Cardiac fibroblast (primary cell): Measurements from ENCODE around the gene ANKRD40.

Source experiments
- DNase-seq, 2 donors: peaks; one replicate each; pipeline versions ENCODE4 v3.0.0 to v3.0.0-alpha.2; 2010; ENCODE audit warnings: low read depth in 2 of 2
- H3K4me3 ChIP-seq, 2 donors: replicated peaks in 1 of 2; 1 replicate in 1 of 2; 2 replicates in 1 of 2; pipeline ENCODE4 v1.5.1; 2011; ENCODE audit warnings: low read depth in 2 of 2, low read length in 2 of 2, mild to moderate bottlenecking in 2 of 2, moderate library complexity in 1 of 2
- CTCF ChIP-seq: IDR thresholded peaks from one replicate; pipeline ENCODE4 v1.5.1; 2011; ENCODE audit warnings: low read depth, mild to moderate bottlenecking, low read length, inconsistent platforms

ANKRD40 gene

DNA sequence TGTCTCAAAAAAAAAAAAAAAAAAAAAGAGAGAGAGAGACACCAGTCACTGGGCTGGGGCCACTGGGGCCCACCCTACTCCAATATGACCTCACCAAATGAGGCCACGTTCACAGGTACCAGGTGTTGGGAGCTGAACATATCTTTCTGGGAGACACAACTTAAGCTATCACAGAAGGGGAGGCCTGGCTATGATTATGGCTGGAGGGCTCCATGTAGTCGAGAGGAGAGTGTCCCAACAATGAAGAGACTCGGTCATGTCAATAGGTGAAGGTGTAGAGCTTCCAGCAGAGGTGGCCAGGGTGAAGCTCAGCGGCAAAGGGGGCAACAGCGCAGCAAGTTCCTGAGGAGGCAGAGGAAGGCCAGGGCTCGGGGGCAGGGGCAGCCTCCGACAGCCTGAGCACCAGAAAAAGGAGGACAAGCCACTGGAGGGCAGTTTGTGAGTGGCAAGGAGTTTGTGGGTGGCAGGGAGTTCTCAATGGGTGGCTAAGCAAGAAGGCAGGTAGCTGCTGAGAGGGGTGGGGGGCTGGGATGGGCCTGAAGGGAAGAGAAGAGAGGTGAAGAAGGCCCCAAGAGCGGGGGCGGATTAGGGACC is 45.0 kb downstream of the ANKRD40 start:
- no peak overlapping the region for H3K4me3 ChIP-seq
- TF ChIP-seq CTCF = no peak
- no peak for DNase-seq

DNA sequence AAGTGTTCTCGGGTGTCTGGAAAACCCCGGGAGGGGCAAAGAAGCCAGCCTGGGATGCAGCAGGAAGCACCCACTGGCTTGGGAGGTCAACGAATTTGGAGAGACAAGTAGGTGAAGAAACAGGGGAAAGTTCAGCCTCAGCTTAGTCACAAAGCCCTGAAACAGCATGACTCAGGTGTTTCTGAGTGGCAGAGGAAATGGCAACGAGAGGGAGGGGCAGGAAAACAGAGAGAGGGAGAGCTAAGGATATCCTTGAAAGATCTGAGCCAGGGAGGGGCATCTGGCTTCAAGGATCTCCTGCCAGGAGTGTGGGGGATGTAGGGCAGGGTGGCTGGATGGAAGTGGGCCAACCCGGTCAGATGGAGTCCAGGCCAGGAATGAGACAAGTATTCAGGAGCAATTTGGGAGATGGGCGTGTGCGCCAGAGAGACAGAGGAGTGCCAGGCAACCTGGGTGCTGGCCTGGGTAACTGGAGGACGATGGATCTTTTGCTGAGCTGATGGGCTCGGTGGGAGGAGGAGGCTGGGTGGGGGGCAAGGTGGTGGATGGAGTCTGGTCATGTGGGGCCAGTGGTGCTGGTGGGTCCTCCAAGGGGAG is 45.8 kb downstream of the ANKRD40 start:
- H3K4me3 ChIP-seq = no peak overlapping the region
- DNase-seq = peak; percentile 87 to 93
- TF ChIP-seq CTCF = no peak

GRCh38 chr17:50661348-50661747 is 46.4 kb downstream of the ANKRD40 start:
- no peak for TF ChIP-seq CTCF
- no peak for DNase-seq
- no peak overlapping the region for H3K4me3 ChIP-seq

DNA sequence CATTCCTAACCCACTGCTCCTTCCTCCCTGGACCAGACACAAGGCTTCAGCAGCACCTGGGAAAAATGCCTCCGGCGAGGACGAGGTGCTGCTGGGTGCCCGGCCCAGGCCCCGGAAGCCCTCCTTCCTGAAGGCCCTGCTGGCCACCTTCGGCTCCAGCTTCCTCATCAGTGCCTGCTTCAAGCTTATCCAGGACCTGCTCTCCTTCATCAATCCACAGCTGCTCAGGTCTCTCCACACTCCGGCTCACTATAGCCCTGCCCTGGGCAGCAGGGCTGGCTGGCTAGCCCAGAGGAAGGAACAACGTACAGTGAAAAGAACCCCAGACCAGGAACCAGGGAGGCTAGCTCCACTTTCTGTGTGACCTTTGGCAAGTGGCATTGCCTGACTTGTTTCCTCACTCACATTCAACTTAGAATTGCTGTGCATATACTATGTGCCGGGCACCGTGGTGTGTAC is 46.8 kb downstream of the ANKRD40 start:
- no peak overlapping the region for H3K4me3 ChIP-seq
- no peak for DNase-seq
- no peak for TF ChIP-seq CTCF

DNA sequence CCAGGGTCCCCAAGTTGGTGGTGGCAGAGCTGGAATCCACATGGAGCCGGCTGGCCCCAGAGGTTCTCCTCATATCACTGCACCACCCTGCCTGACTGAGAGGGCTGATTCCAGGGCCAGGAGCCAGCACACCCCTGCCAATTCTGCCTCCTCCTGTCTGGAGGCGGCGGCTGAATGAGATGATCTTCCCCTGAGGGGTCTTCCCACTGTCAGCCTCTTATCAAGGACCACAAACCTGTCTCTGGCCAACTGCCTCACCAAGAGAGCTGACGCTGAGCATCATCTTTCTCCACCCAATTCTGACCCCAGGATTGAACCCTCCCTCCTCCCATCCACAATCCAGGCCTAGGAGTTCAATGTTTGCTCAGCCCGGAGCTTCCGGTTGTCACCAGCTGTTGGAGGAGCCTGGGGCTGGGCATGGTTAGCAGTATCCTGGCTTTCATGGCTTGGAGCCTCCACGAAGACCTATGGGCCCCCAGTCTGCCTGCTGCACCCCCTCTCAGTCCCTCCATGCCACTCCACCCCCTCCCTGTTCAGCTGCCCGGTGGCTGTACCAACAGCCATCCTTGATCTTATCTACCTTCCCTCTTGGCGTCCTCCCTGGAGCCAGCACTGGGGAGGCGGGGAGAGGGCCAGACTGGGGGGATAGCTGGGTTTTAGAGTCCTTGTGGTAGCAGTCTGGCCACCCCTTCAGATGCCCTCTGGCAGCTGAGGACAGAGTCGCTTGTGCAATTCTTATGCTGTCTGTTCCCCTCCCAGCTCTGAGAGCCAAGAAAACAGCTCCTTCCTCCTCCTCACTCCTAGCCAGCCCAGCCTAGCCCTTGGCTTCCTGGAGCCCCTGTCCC is 47.5 kb downstream of the ANKRD40 start:
- H3K4me3 ChIP-seq = no peak overlapping the region
- TF ChIP-seq CTCF = no peak
- peak; percentile 25 to 62 for DNase-seq

- DNase-seq = no peak
- no peak for TF ChIP-seq CTCF
- no peak overlapping the region for H3K4me3 ChIP-seq
These were observed 48.5 kb downstream of the ANKRD40 start for GRCh38 chr17:50659179-50659578.
